HCEC 1CT (cell line): ENCODE measurements around the gene CCDC148.
"Not testable (repeated sequence)": the region's sequence is repeated elsewhere in the genome, so short reads cannot be mapped to it uniquely, and the experiment has no call there.

Source experiments
- DNase-seq: peaks from one replicate; pipeline ENCODE4 v3.0.0-alpha.2; 2017

Gene CCDC148

GRCh38 chr2:158481116-158481515, 24.6 kb upstream of the CCDC148 start:
- peak; percentile 39 for DNase-seq

GRCh38 chr2:158478816-158479215, 22.3 kb upstream of the CCDC148 start:
- no peak for DNase-seq

- DNase-seq: no peak
These were observed 21.7 kb upstream of the CCDC148 start for GRCh38 chr2:158478237-158478636.

- no peak for DNase-seq
These were observed 20.6 kb upstream of the CCDC148 start for GRCh38 chr2:158477202-158477601.

GRCh38 chr2:158474526-158475011, 18.0 kb upstream of the CCDC148 start:
- DNase-seq: not testable (repeated sequence)

GRCh38 chr2:158473719-158474392, 17.3 kb upstream of the CCDC148 start:
- no peak for DNase-seq

GRCh38 chr2:158473300-158473699, 16.7 kb upstream of the CCDC148 start:
- DNase-seq: not testable (repeated sequence)

GRCh38 chr2:158472829-158473228, 16.3 kb upstream of the CCDC148 start:
- DNase-seq: not testable (repeated sequence)

GRCh38 chr2:158467248-158467647, 10.7 kb upstream of the CCDC148 start:
- no peak for DNase-seq

- peak; percentile 17 for DNase-seq
These were observed 8.1 kb upstream of the CCDC148 start for GRCh38 chr2:158464426-158465281.

- DNase-seq: no peak
These were observed 7.0 kb upstream of the CCDC148 start for GRCh38 chr2:158463496-158464095.

- DNase-seq: peak; percentile 12
These were observed 4.2 kb upstream of the CCDC148 start for GRCh38 chr2:158460632-158461297.

GRCh38 chr2:158459161-158460003, 2.8 kb upstream of the CCDC148 start:
- peak; percentile 2 for DNase-seq

GRCh38 chr2:158458617-158458920, 2.0 kb upstream of the CCDC148 start:
- DNase-seq: no peak

GRCh38 chr2:158457826-158458616, 1.5 kb upstream of the CCDC148 start:
- peak; percentile 65 for DNase-seq

GRCh38 chr2:158457092-158457825, 706 bp upstream of the CCDC148 start:
- peak; percentile 73 for DNase-seq

GRCh38 chr2:158443606-158444005, 12.9 kb downstream of the CCDC148 start:
- no peak for DNase-seq

GRCh38 chr2:158439062-158439461, 17.5 kb downstream of the CCDC148 start:
- DNase-seq: not testable (repeated sequence)

GRCh38 chr2:158433716-158434115, 22.8 kb downstream of the CCDC148 start:
- not testable (repeated sequence) for DNase-seq

GRCh38 chr2:158432117-158432516, 24.4 kb downstream of the CCDC148 start:
- no peak for DNase-seq

- DNase-seq: peak; percentile 73
These were observed 42.0 kb downstream of the CCDC148 start for GRCh38 chr2:158414538-158414937.
